ENCODE measurements around the gene STAT3.

DNA sequence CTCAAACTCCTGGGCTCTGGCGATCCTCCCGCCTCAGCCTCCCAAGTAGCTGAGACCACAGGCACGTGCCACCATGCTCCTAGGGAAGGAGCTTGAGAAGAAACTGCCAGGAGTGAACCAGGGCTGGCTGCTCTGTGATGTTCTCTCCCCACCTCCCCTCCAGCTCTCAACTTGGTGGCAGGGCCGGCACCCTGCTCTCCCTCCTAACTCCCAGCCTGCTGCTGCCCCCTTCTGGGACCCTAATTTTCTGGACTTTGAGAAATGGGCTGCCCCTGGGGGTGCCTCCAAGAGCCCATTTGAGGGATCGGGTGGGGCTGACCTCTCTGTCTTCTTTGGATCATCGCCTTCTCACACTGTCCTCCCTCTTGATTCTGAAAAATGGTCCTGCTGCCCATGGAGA is 14.9 kb upstream of the STAT3 start:
- TF ChIP-seq POLR2A (IDR thresholded peaks at IDR 0.05) = no peak
- TF ChIP-seq, protein P1, sequence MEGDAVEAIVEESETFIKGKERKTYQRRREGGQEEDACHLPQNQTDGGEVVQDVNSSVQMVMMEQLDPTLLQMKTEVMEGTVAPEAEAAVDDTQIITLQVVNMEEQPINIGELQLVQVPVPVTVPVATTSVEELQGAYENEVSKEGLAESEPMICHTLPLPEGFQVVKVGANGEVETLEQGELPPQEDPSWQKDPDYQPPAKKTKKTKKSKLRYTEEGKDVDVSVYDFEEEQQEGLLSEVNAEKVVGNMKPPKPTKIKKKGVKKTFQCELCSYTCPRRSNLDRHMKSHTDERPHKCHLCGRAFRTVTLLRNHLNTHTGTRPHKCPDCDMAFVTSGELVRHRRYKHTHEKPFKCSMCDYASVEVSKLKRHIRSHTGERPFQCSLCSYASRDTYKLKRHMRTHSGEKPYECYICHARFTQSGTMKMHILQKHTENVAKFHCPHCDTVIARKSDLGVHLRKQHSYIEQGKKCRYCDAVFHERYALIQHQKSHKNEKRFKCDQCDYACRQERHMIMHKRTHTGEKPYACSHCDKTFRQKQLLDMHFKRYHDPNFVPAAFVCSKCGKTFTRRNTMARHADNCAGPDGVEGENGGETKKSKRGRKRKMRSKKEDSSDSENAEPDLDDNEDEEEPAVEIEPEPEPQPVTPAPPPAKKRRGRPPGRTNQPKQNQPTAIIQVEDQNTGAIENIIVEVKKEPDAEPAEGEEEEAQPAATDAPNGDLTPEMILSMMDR (IDR thresholded peaks at IDR 0.05) = peak in 1 of 4 experiments; percentile 31
- TF ChIP-seq POLR2AphosphoS5 (IDR thresholded peaks at IDR 0.05) = no peak
